WTC11 (cell line): ENCODE data around the gene IFNA2.

Experiments used
- FOXP1 ChIP-seq: sonication (generic); formaldehyde crosslinking; IDR thresholded peaks from 2 replicates; pipeline ENCODE4 v1.8.0; 2022; ENCODE audit warnings: missing genetic modification reagents, mild to moderate bottlenecking, moderate library complexity, borderline replicate concordance
- JUN ChIP-seq: sonication (generic); formaldehyde crosslinking; IDR thresholded peaks from 2 replicates; pipeline ENCODE4 v1.8.0; 2023; ENCODE audit warnings: mild to moderate bottlenecking, missing genetic modification reagents
- SOX15 ChIP-seq: fragments of 250-450 bp; sonication (Bioruptor Pico); IDR thresholded peaks from 2 replicates; pipeline ENCODE4 v1.9.0; 2021; ENCODE audit warnings: mild to moderate bottlenecking
- TF ChIP-seq, protein P1 (sequence below): fragments of 250-450 bp; sonication (Bioruptor Pico); IDR thresholded peaks from 2 replicates; pipeline ENCODE4 v2.1.2; 2022; ENCODE audit warnings: mild to moderate bottlenecking, moderate library complexity
- TF ChIP-seq, protein P2 (sequence below): fragments of 200-600 bp; IDR thresholded peaks from 2 replicates; pipeline ENCODE4 v1.8.0; 2022; ENCODE audit warnings: antibody characterized with exemption
- TF ChIP-seq, protein P3 (sequence below): sonication (generic); formaldehyde crosslinking; IDR thresholded peaks from 2 replicates; pipeline ENCODE4 v1.8.1; 2023; ENCODE audit warnings: mild to moderate bottlenecking, missing genetic modification reagents, moderate library complexity
- TF ChIP-seq, protein P4 (sequence below): sonication (generic); formaldehyde crosslinking; IDR thresholded peaks from 2 replicates; pipeline ENCODE4 v1.8.1; 2023; ENCODE audit warnings: mild to moderate bottlenecking, moderate library complexity, missing genetic modification reagents
- TF ChIP-seq, protein P5 (sequence below): sonication (generic); formaldehyde crosslinking; conservative IDR thresholded peaks from 2 replicates; pipeline ENCODE4 v1.8.1; 2023; ENCODE audit warnings: mild to moderate bottlenecking, low read depth, missing genetic modification reagents, moderate library complexity

DNA sequence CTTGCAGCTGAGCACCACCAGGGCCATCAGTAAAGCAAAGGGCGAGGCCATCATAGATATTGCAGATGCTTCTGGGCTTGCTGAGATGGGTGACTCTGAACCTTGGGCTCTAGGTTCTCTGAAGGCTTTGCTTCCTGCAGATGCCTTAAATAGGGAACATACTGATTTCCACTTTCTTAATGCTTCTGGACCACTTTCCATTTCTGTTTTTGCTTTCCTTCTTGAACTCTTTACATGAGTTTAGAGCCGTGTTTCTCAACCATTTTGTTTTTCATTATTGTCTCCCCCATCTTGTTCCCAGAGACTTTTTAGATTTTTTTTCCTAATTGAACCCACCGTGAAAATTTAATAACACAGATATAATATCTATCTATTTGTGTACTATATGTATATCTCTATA, 17.2 kb downstream of the IFNA2 start, which contains the start of gene IFNA13:
- TF ChIP-seq, protein P1, sequence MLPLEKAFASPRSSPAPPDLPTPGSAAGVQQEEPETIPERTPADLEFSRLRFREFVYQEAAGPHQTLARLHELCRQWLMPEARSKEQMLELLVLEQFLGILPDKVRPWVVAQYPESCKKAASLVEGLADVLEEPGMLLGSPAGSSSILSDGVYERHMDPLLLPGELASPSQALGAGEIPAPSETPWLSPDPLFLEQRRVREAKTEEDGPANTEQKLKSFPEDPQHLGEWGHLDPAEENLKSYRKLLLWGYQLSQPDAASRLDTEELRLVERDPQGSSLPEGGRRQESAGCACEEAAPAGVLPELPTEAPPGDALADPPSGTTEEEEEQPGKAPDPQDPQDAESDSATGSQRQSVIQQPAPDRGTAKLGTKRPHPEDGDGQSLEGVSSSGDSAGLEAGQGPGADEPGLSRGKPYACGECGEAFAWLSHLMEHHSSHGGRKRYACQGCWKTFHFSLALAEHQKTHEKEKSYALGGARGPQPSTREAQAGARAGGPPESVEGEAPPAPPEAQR = no peak
- TF ChIP-seq, protein P2, sequence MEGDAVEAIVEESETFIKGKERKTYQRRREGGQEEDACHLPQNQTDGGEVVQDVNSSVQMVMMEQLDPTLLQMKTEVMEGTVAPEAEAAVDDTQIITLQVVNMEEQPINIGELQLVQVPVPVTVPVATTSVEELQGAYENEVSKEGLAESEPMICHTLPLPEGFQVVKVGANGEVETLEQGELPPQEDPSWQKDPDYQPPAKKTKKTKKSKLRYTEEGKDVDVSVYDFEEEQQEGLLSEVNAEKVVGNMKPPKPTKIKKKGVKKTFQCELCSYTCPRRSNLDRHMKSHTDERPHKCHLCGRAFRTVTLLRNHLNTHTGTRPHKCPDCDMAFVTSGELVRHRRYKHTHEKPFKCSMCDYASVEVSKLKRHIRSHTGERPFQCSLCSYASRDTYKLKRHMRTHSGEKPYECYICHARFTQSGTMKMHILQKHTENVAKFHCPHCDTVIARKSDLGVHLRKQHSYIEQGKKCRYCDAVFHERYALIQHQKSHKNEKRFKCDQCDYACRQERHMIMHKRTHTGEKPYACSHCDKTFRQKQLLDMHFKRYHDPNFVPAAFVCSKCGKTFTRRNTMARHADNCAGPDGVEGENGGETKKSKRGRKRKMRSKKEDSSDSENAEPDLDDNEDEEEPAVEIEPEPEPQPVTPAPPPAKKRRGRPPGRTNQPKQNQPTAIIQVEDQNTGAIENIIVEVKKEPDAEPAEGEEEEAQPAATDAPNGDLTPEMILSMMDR = no peak
- TF ChIP-seq SOX15 (no peak), FOXP1 (no peak), JUN (CRISPR knock-in tag) (no peak)
- TF ChIP-seq, protein P3, sequence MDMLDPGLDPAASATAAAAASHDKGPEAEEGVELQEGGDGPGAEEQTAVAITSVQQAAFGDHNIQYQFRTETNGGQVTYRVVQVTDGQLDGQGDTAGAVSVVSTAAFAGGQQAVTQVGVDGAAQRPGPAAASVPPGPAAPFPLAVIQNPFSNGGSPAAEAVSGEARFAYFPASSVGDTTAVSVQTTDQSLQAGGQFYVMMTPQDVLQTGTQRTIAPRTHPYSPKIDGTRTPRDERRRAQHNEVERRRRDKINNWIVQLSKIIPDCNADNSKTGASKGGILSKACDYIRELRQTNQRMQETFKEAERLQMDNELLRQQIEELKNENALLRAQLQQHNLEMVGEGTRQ (CRISPR knock-in tag) = no peak
- TF ChIP-seq, protein P4, sequence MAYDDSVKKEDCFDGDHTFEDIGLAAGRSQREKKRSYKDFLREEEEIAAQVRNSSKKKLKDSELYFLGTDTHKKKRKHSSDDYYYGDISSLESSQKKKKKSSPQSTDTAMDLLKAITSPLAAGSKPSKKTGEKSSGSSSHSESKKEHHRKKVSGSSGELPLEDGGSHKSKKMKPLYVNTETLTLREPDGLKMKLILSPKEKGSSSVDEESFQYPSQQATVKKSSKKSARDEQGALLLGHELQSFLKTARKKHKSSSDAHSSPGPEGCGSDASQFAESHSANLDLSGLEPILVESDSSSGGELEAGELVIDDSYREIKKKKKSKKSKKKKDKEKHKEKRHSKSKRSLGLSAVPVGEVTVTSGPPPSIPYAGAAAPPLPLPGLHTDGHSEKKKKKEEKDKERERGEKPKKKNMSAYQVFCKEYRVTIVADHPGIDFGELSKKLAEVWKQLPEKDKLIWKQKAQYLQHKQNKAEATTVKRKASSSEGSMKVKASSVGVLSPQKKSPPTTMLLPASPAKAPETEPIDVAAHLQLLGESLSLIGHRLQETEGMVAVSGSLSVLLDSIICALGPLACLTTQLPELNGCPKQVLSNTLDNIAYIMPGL (CRISPR knock-in tag) = no peak
- TF ChIP-seq, protein P5, sequence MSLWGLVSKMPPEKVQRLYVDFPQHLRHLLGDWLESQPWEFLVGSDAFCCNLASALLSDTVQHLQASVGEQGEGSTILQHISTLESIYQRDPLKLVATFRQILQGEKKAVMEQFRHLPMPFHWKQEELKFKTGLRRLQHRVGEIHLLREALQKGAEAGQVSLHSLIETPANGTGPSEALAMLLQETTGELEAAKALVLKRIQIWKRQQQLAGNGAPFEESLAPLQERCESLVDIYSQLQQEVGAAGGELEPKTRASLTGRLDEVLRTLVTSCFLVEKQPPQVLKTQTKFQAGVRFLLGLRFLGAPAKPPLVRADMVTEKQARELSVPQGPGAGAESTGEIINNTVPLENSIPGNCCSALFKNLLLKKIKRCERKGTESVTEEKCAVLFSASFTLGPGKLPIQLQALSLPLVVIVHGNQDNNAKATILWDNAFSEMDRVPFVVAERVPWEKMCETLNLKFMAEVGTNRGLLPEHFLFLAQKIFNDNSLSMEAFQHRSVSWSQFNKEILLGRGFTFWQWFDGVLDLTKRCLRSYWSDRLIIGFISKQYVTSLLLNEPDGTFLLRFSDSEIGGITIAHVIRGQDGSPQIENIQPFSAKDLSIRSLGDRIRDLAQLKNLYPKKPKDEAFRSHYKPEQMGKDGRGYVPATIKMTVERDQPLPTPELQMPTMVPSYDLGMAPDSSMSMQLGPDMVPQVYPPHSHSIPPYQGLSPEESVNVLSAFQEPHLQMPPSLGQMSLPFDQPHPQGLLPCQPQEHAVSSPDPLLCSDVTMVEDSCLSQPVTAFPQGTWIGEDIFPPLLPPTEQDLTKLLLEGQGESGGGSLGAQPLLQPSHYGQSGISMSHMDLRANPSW (CRISPR knock-in tag) = no peak
